Tongue (tissue), 1 donor: ENCODE measurements around the gene FAM78A. TPM values are rescaled to one million over a fixed set of nuclear protein-coding genes. Genes with fewer than 3 reads are reported as not detected.

Source experiments
- total RNA-seq: library from RNA; depleted of rRNA; stranded (reverse); fragments of >200 nt; gene quantifications from one replicate; pipeline ENCODE4 v1.2.3, GENCODE V29; 2014

Gene FAM78A
- total RNA-seq, 1 donor from 2014 or later, result 16.7 TPM

Other genes starting within 250 kb of the FAM78A start
- gene AIF1L, start 180.0 kb downstream of the FAM78A start, total RNA-seq, result 19.1 TPM
- 27.4 TPM for gene NUP214, start 150.9 kb downstream of the FAM78A start, total RNA-seq
- 81.3 TPM for gene PLPP7, start 13.2 kb upstream of the FAM78A start, total RNA-seq
- 111 TPM for gene PRRC2B, start 117.6 kb upstream of the FAM78A start, total RNA-seq
- 27.4 TPM for gene POMT1, start 226.4 kb upstream of the FAM78A start, total RNA-seq